Rectal smooth muscle tissue (tissue), 1 donor: Measurements from ENCODE around the gene STIMATE.

Source experiments
- H3K27ac ChIP-seq: one replicate; pipeline ENCODE4 v1.7.0; 2013; ENCODE audit warnings: low read depth, low read length, inconsistent platforms
- H3K27me3 ChIP-seq: one replicate; pipeline ENCODE4 v1.7.0; 2013; ENCODE audit warnings: low read length; ENCODE audit not compliant: control insufficient read depth, insufficient read depth
- H3K36me3 ChIP-seq: one replicate; pipeline ENCODE4 v1.7.0; 2013; ENCODE audit warnings: low read length; ENCODE audit not compliant: control insufficient read depth, insufficient read depth
- H3K4me1 ChIP-seq: one replicate; pipeline ENCODE4 v1.7.0; 2013; ENCODE audit warnings: low read length; ENCODE audit not compliant: control insufficient read depth, insufficient read depth
- H3K4me3 ChIP-seq: one replicate; pipeline ENCODE4 v1.7.0; 2013; ENCODE audit warnings: low read length
- H3K9ac ChIP-seq: one replicate; pipeline ENCODE4 v1.7.0; 2013; ENCODE audit warnings: low read length

STIMATE gene

DNA sequence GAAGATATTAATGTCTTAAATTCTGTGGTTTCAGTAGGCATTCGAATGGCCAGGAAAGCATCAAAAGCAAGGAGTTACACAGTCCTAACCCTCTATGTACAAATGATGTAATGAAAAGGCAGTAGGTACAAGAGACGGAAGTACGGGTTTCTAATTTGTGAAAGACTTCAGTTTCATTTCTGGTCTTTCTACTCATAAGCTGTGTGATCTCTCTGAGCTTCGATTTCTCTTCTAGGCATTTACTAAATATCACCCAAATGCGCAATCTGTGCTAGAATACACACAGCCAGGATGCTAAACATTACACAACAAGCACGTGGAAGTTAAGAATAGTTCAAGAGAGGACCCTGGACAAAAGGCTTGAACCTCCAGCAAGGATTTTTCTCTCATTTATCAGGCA lies 17.9 kb upstream of the STIMATE start:
- H3K9ac ChIP-seq, result no peak overlapping the region
- H3K27ac ChIP-seq, result no peak overlapping the region
- H3K4me3 ChIP-seq, result no peak overlapping the region
- no peaks in the 10 kb centered on the region for H3K4me1 ChIP-seq
- H3K27me3 ChIP-seq, result no peaks in the 10 kb centered on the region
- peaks cover 14% of the 10 kb centered on the region for H3K36me3 ChIP-seq

DNA sequence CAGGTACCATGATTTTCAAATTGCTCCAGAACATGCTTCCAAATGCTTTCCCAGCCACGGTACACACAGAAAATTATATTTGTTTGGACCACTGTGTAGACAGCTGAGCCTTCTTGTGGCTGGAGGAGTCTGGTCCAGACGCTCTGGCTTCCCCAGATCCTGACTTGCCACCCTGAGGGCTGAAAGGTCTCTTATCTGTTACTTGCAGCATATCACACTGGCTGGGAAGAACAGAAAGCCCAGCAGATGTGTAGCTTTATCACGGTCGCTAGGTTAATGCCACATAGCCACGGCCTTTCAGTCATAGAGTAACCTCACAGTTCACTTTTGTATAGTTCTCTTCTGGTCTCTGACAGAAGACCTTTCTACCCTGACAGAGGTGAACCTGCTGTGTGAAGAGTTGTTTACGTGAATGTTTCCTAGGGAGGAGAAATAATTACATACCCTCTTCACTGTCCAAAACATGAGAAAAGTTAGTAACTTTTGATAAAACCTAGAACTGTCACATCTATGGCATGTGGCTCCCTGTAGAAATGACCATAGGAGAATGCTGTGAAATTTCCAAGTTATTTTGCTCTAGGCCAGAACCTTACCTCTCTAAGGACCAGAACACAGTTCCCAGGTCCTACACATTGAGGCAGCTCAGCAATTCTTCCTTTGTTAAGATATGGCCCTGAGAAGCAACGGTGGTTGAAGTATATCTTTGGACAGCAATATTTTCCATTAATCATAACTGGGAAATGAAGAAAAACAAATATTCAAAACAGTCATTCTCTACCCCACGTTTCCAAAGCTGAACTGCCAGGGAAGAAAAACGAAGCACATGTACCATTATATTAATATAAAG lies 15.8 kb upstream of the STIMATE start:
- peaks cover 8% of the 10 kb centered on the region for H3K36me3 ChIP-seq
- no peak overlapping the region for H3K27ac ChIP-seq
- no peaks in the 10 kb centered on the region for H3K27me3 ChIP-seq
- H3K4me1 ChIP-seq, result no peaks in the 10 kb centered on the region
- H3K9ac ChIP-seq, result no peak overlapping the region
- no peak overlapping the region for H3K4me3 ChIP-seq

- Histone ChIP-seq H3K36me3 (peaks cover 8% of the 10 kb centered on the region), H3K9ac (no peak overlapping the region), H3K4me1 (no peaks in the 10 kb centered on the region), H3K27me3 (no peaks in the 10 kb centered on the region), H3K27ac (no peak overlapping the region), H3K4me3 (no peak overlapping the region)
These were observed 13.5 kb upstream of the STIMATE start for GRCh38 chr3:52910823-52911222.

GRCh38 chr3:52907497-52907896 lies 10.1 kb upstream of the STIMATE start:
- H3K4me1 ChIP-seq, result no peaks in the 10 kb centered on the region
- peaks cover 3% of the 10 kb centered on the region for H3K36me3 ChIP-seq
- H3K27ac ChIP-seq, result no peak overlapping the region
- no peak overlapping the region for H3K9ac ChIP-seq
- no peaks in the 10 kb centered on the region for H3K27me3 ChIP-seq
- H3K4me3 ChIP-seq, result no peak overlapping the region

DNA sequence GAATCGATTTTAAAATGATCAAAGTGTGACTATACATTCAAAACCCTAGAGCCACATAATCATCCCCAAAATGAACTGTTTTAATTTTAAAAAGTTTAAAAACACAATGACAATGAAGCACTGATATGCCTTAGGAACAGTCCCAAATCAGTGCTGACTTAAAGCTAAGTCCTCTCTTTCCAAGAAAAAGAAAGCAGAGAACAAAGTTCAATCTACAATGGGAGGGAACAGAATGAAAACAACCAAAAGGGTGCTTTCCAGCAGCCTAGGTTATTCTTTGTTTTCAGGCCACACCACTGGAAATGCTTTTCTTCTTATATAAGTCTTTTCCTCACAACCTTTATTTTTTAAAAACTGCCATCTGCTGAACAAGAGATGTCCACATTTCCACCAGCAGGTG lies 7.2 kb upstream of the STIMATE start:
- peaks cover 3% of the 10 kb centered on the region for H3K36me3 ChIP-seq
- H3K4me3 ChIP-seq, result no peak overlapping the region
- no peak overlapping the region for H3K9ac ChIP-seq
- H3K4me1 ChIP-seq, result no peaks in the 10 kb centered on the region
- no peaks in the 10 kb centered on the region for H3K27me3 ChIP-seq
- no peak overlapping the region for H3K27ac ChIP-seq

DNA sequence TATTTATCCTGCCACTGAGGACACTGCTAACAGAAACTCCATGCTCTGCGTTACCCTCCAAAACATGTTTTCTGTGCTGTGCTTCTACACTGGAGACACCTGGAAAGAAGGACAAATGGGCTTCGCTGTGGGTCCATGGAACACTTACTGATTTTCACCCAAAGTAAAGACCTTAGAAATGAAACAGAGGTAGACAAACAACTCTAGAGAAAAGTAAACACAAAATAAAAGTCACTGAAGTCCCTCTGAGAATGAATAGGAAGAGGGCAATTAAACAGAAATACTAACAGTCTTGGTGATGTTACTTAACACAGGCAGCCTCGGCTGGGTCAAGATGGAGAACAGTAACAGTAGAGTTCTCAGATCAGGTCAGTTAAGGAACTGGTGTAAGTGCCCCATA lies 6.7 kb upstream of the STIMATE start:
- no peaks in the 10 kb centered on the region for H3K27me3 ChIP-seq
- no peaks in the 10 kb centered on the region for H3K4me1 ChIP-seq
- H3K27ac ChIP-seq, result no peak overlapping the region
- peaks cover 3% of the 10 kb centered on the region for H3K36me3 ChIP-seq
- H3K4me3 ChIP-seq, result no peak overlapping the region
- no peak overlapping the region for H3K9ac ChIP-seq

GRCh38 chr3:52896613-52897012 lies 735 bp downstream of the STIMATE start:
- Histone ChIP-seq H3K4me3 (peak overlapping the region; percentile 80), H3K36me3 (no peaks in the 10 kb centered on the region), H3K27ac (no peak overlapping the region), H3K27me3 (no peaks in the 10 kb centered on the region), H3K4me1 (peaks cover 7% of the 10 kb centered on the region), H3K9ac (peak overlapping the region; percentile 0)

- Histone ChIP-seq H3K36me3 (no peaks in the 10 kb centered on the region), H3K27me3 (no peaks in the 10 kb centered on the region), H3K27ac (no peak overlapping the region), H3K4me3 (peak overlapping the region; percentile 80), H3K9ac (no peak overlapping the region), H3K4me1 (peaks cover 7% of the 10 kb centered on the region)
These were observed 1.2 kb downstream of the STIMATE start for GRCh38 chr3:52896151-52896550.

DNA sequence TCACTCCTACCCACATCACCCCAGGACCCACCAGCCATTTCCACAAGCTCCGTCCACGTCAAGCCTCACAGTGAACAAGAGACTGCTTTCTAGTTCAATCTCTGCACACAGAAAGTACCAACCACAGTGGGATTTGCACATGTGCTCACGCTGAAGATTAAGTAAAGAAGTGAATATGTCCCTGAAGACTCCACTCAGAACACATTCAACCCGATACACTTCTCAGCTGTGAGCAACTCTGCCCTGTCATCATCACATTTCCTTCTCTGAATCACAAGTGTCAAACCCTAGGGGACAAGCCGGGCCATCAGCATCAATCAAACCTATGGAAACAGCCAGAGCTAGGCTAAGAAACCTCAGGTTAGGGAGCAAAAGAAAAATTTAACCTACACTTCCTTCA lies 1.9 kb downstream of the STIMATE start:
- Histone ChIP-seq H3K27me3 (no peaks in the 10 kb centered on the region), H3K4me3 (no peak overlapping the region), H3K27ac (no peak overlapping the region), H3K36me3 (no peaks in the 10 kb centered on the region), H3K9ac (no peak overlapping the region), H3K4me1 (peaks cover 7% of the 10 kb centered on the region)

DNA sequence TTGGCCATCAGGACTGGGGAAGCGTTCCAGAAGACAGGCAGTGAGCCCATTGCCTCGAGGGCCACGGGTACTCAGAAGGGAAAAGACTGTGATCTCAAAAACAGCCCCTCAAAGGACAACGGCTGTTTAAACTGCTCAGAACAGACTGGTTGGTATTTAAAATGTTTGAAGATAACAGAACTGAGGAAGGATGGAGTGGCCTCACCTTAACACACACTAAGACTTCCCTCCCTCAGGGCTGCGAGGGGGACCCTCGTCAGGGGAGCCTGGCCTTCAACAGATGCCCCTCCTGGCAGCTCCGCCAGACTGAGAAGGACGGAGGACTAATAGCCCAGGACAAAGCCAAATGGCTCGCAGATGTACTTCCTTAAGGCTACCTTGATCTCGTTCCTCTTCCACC lies 2.6 kb downstream of the STIMATE start:
- no peak overlapping the region for H3K27ac ChIP-seq

DNA sequence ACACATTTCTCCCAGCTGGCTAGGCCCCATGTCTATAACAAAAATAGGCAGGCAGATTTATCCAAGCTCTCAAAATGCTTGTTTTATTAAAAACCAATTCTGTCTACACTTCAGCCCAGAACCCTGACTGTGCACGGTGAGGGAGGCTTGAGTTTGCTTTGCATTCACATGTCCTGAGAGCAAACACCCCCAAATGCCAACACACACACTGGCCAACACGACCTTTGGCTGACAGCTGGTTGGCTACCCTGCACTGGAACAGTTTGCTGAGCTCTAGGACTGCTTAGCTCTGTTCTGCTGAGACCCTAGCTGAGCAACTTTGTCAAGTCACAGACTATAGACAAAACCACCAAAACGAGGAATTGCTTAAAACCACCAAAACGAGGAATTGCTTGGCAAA lies 3.6 kb downstream of the STIMATE start:
- Histone ChIP-seq H3K4me3 (no peak overlapping the region), H3K9ac (no peak overlapping the region), H3K36me3 (no peaks in the 10 kb centered on the region), H3K27ac (peak overlapping the region; percentile 41), H3K27me3 (no peaks in the 10 kb centered on the region), H3K4me1 (peaks cover 7% of the 10 kb centered on the region)

More for the DNA sequence above, 2.6 kb downstream of the STIMATE start:
- Histone ChIP-seq H3K4me1 (peaks cover 7% of the 10 kb centered on the region), H3K4me3 (no peak overlapping the region), H3K27me3 (no peaks in the 10 kb centered on the region), H3K36me3 (no peaks in the 10 kb centered on the region), H3K9ac (no peak overlapping the region)

DNA sequence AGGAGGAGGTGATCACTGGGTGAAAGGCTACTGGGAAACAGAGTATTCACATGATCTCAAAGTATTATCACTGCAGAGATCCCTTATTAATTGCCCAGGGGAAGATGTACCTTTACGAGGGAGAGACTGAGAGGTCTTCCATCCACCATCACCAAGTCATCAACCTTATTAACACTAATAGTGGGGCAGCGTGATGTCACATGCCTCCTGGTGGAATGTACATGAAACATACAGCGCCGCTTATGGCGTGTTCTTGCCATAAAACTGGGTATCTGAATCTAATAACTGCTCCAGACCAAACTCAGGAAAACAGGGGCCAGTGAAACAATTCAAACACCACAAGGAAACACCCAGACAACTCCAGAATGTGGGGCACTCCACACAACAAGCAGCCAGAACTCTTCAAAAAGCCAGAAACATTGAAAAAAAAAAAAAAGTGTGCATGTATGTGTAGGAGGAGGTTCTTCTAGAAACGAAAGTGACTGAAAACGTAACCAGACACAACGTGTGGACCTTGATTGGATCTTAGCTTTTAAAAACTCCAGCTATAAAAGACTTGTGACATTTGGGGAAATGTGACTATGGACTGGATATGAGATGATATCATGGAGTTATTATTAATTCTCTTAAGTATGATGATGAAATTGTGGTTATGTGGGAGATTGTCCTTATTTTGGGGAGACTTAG lies 4.6 kb downstream of the STIMATE start:
- H3K4me3 ChIP-seq, result no peak overlapping the region
- H3K27ac ChIP-seq, result no peak overlapping the region
- H3K9ac ChIP-seq, result no peak overlapping the region
- peaks cover 7% of the 10 kb centered on the region for H3K4me1 ChIP-seq
- H3K27me3 ChIP-seq, result no peaks in the 10 kb centered on the region
- H3K36me3 ChIP-seq, result no peaks in the 10 kb centered on the region

- Histone ChIP-seq H3K27ac (no peak overlapping the region), H3K4me3 (no peak overlapping the region), H3K9ac (no peak overlapping the region), H3K36me3 (no peaks in the 10 kb centered on the region), H3K4me1 (peaks cover 7% of the 10 kb centered on the region), H3K27me3 (no peaks in the 10 kb centered on the region)
These were observed 5.1 kb downstream of the STIMATE start for GRCh38 chr3:52892290-52892624.
